Neural progenitor cell (in vitro differentiated cells): ENCODE results near the gene TNFSF12. TPM values are rescaled to one million over a fixed set of nuclear protein-coding genes. Genes with fewer than 3 reads are reported as not detected.
A peak's percentile ranks its signal among the peaks of the same experiment; 100 is the strongest.

Experiments used
- DNase-seq: peaks from one replicate; pipeline ENCODE4 v3.0.0-alpha.2; 2016; ENCODE audit warnings: low spot score
- H2AFZ ChIP-seq: fragments of 200-600 bp; sonication (generic); replicated peaks from 2 replicates; pipeline ENCODE4 v1.6.1; 2016; ENCODE audit warnings: antibody characterized with exemption
- H3F3A ChIP-seq: fragments of 200-600 bp; sonication (generic); 2 replicates; pipeline ENCODE4 v1.6.1; 2016; ENCODE audit warnings: antibody characterized with exemption, low read depth
- H3K27ac ChIP-seq: fragments of 200-600 bp; sonication (generic); 2 replicates; pipeline ENCODE4 v1.5.1; 2016; ENCODE audit warnings: mild to moderate bottlenecking
- H3K27me3 ChIP-seq: fragments of 200-600 bp; sonication (generic); 2 replicates; pipeline ENCODE4 v1.6.1; 2016; ENCODE audit warnings: mild to moderate bottlenecking, moderate library complexity
- H3K36me3 ChIP-seq: fragments of 200-600 bp; sonication (generic); 2 replicates; pipeline ENCODE4 v1.5.1; 2016
- H3K4me1 ChIP-seq: fragments of 200-600 bp; sonication (generic); 2 replicates; pipeline ENCODE4 v1.6.1; 2016; ENCODE audit warnings: mixed run types
- H3K4me2 ChIP-seq: fragments of 200-600 bp; sonication (generic); 2 replicates; pipeline ENCODE4 v1.6.1; 2016
- H3K4me3 ChIP-seq: fragments of 200-600 bp; sonication (generic); 2 replicates; pipeline ENCODE4 v1.5.1; 2016
- H3K79me2 ChIP-seq: fragments of 200-600 bp; sonication (generic); 2 replicates; pipeline ENCODE4 v1.6.1; 2016; ENCODE audit warnings: low read depth
- H3K9ac ChIP-seq: fragments of 200-600 bp; sonication (generic); 2 replicates; pipeline ENCODE4 v1.6.1; 2016
- H3K9me3 ChIP-seq: fragments of 200-600 bp; sonication (generic); 2 replicates; pipeline ENCODE4 v1.5.1; 2016; ENCODE audit warnings: low read depth
- H4K20me1 ChIP-seq: fragments of 200-600 bp; sonication (generic); 2 replicates; pipeline ENCODE4 v1.6.1; 2016; ENCODE audit warnings: low read depth
- H3K27ac Mint-ChIP-seq: 3 replicates; pipeline ENCODE4 v1.8.0; 2021; ENCODE audit warnings: mixed read lengths
- H3K27me3 Mint-ChIP-seq: 2 replicates; pipeline ENCODE4 v1.8.0; 2022; ENCODE audit warnings: low read depth, mild to moderate bottlenecking, inconsistent platforms, moderate library complexity, mixed read lengths; ENCODE audit not compliant: insufficient read depth
- H3K36me3 Mint-ChIP-seq: 3 replicates; pipeline ENCODE4 v1.8.0; 2021; ENCODE audit warnings: mixed read lengths
- H3K4me1 Mint-ChIP-seq: 3 replicates; pipeline ENCODE4 v1.8.0; 2021; ENCODE audit warnings: mixed read lengths
- H3K4me3 Mint-ChIP-seq: 3 replicates; pipeline ENCODE4 v1.8.0; 2021; ENCODE audit warnings: mild to moderate bottlenecking, moderate library complexity, mixed read lengths
- H3K9me3 Mint-ChIP-seq: 3 replicates; pipeline ENCODE4 v1.8.0; 2020; ENCODE audit warnings: mixed read lengths
- CTCF ChIP-seq: fragments of 200-600 bp; sonication (generic); IDR thresholded peaks from 2 replicates; pipeline ENCODE4 v1.5.1; 2017; ENCODE audit warnings: antibody characterized with exemption, mild to moderate bottlenecking
- EZH2 ChIP-seq: fragments of 200-600 bp; sonication (generic); IDR thresholded peaks from 2 replicates; pipeline ENCODE4 v1.6.1; 2017; ENCODE audit warnings: antibody characterized with exemption, mild to moderate bottlenecking, moderate library complexity
- EZH2phosphoT487 ChIP-seq: fragments of 200-600 bp; sonication (generic); IDR thresholded peaks from 2 replicates; pipeline ENCODE4 v1.6.1; 2017; ENCODE audit warnings: antibody characterized with exemption
- total RNA-seq: library from RNA; depleted of rRNA; stranded (reverse); fragments of >200 nt; gene quantifications from 2 replicates; pipeline ENCODE4 v1.2.3, GENCODE V29; 2015; ENCODE audit warnings: low replicate concordance

The TNFSF12 gene
- total RNA-seq, 1 donor from 2014 or later = 0.75 TPM

DNA sequence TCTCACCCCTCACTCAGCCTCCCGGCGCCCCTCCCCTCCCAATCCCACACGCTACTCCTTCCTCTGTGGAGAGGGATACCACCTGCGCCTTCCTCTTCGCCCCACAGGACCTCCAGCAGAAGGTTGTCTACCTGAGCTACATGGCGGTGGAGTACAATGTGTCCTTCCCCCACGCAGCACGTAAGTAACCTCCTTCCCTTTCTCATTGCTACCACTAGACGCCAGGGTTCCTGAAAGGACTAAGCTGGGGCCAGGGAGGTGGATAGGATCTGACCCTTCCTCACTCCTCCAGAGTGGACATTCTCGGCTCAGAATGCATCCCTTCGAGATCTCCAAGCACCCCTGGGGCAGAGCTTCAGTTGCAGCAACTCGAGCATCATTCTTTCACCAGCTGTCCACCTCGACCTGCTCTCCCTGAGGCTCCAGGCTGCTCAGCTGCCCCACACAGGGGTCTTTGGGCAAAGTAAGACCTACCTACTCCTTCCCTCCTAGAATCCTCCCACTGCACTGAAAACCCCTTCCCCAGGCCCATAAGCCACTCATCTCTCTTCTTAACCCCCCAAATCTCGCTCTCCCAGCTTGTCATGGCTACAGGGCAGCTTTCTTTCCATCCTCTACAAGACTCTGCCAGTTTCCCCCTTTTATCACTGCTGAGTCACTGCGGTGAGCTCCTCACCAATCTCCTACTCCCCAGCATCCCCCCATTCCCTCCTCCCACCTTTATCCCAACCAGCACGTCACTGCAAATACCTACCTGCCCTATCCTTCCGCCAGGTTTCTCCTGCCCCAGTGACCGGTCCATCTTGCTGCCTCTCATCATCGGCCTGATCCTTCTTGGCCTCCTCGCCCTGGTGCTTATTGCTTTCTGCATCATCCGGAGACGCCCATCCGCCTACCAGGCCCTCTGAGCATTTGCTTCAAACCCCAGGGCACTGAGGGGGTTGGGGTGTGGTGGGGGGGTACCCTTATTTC lies 32.0 kb downstream of the TNFSF12 start:
- Mint-ChIP-seq H3K4me3 (peak overlapping the region; percentile 28), H3K4me1 (peaks cover 45% of the 10 kb centered on the region), H3K27me3 (peaks cover 13% of the 10 kb centered on the region), H3K9me3 (no peaks in the 10 kb centered on the region), H3K27ac (peak overlapping the region; percentile 87), H3K36me3 (peaks cover 29% of the 10 kb centered on the region)
- no peak for DNase-seq
- Histone ChIP-seq H3K9me3 (no peaks in the 10 kb centered on the region), H3K4me3 (no peak overlapping the region), H3K79me2 (peaks cover 44% of the 10 kb centered on the region), H4K20me1 (peaks cover 34% of the 10 kb centered on the region), H3K27me3 (no peaks in the 10 kb centered on the region), H3K36me3 (peaks cover 6% of the 10 kb centered on the region), H3K27ac (no peak overlapping the region), H3K4me2 (no peak overlapping the region), H3K9ac (no peak overlapping the region), H2AFZ (no peak overlapping the region), H3F3A (peaks cover 73% of the 10 kb centered on the region), H3K4me1 (peaks cover 15% of the 10 kb centered on the region)
- TF ChIP-seq CTCF (no peak), EZH2phosphoT487 (no peak)

DNA sequence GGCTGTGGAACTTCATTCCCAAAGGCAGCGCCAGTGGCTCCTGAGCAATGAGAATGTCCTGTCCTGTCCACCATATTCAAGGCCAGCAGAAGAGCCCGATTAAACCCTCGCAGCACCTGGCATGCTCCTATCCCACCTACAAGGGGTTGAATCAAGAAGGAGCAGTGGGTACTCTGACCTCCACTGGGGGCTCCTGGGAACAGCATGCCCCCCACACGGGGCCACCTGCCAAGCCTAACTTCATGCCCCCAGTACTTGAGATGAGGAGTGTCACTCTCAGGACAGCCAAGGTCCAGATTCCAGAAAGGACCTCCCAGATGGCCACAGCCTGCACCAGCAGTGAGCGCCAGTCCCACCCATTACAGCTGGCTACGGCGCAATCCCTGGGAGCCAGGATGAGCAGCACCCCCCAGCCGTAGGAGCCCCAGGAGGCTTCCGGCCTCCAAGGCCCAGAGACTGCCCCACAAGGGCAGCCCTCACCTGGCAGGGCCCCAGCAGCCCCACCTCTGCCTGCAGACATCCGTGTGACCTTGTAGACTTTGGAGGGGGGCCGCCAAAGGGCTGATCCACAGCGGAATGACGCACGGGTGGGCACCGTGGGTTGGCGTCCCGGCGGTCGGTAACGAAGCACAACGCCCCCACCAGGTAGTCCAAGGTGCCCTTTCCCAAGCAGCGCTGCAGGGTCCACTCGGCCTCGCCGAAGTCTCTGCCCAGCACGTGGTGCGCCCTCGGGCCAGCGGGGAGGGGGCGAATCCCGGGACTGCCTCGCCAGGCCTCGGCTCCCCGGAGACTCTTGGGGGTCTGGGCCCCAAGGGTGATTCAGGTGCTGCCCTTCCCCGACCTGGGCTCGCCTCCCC lies 33.8 kb downstream of the TNFSF12 start:
- Mint-ChIP-seq H3K27ac (peak overlapping the region; percentile 93), H3K9me3 (no peaks in the 10 kb centered on the region), H3K4me3 (peak overlapping the region; percentile 100), H3K36me3 (peaks cover 21% of the 10 kb centered on the region), H3K4me1 (peaks cover 41% of the 10 kb centered on the region), H3K27me3 (peaks cover 13% of the 10 kb centered on the region)
- peaks cover 15% of the 10 kb centered on the region for H3K4me1 ChIP-seq
- H3K9me3 ChIP-seq = no peaks in the 10 kb centered on the region
- no peak overlapping the region for H3K4me3 ChIP-seq
- peak overlapping the region; percentile 19 for H3K4me2 ChIP-seq
- no peak overlapping the region for H3K9ac ChIP-seq
- H3K27me3 ChIP-seq = no peaks in the 10 kb centered on the region
- DNase-seq = no peak
- H3K79me2 ChIP-seq = peaks cover 33% of the 10 kb centered on the region
- H3K27ac ChIP-seq = peak overlapping the region; percentile 93
- H3K36me3 ChIP-seq = no peaks in the 10 kb centered on the region
- no peak overlapping the region for H2AFZ ChIP-seq
- peaks cover 57% of the 10 kb centered on the region for H3F3A ChIP-seq
- no peak for TF ChIP-seq CTCF
- TF ChIP-seq EZH2phosphoT487 = no peak
- no peak for TF ChIP-seq EZH2
- peaks cover 17% of the 10 kb centered on the region for H4K20me1 ChIP-seq

DNA sequence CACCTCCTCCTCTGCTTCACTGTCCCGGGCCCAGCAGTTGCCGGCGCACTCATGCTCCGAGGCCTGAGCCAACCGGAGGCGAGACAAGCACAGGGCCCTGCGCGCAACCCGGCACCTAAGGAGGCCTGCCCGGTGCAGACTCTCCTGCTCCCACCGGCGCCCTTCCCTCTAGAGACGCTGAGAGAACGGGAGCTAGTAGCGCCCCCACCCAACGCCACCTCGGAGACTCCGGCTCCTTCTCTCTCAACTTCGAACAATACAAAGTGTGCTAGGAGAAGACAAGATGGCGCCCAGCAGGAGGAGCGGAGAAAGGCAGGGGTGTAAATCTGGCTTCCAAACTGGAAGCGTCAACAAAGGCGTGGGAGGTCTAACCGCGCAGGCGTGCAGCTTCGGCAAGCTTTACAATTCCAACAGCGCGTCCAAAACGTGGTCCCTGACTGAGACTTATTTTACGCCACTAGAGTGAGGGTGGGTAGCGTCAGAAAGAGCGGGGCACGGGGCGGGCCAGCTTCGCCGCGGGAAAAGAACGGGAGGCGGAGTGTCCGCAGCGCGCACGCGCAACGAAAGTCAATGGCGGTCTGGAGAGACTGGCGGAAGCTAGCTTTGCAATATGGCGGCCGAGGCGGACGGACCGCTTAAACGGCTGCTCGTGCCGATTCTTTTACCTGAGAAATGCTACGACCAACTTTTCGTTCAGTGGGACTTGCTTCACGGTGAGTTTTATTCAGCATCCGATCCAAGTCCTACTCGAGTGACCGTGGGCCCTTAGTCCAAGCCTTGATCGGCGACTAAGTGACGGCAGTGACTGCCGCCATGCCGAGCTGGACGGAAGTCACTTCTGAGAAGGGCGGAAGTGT lies 34.6 kb downstream of the TNFSF12 start, which contains the start of gene MPDU1:
Gene MPDU1 (plus strand): TSS at position 600 of the 857 bp plus-strand sequence. CDS start 11 bp downstream, at position 611.
- H3K9me3 ChIP-seq = no peaks in the 10 kb centered on the region
- peaks cover 16% of the 10 kb centered on the region for H3K36me3 Mint-ChIP-seq
- H3K27me3 Mint-ChIP-seq = peaks cover 15% of the 10 kb centered on the region
- H3K36me3 ChIP-seq = no peaks in the 10 kb centered on the region
- H3K4me1 Mint-ChIP-seq = peaks cover 38% of the 10 kb centered on the region
- peak within 1 kb of the TSS; percentile 91 for H2AFZ ChIP-seq
- DNase-seq = peak; percentile 98
- no peak for TF ChIP-seq CTCF
- no peak for TF ChIP-seq EZH2phosphoT487
- peak within 1 kb of the TSS; percentile 93 for H3K27ac ChIP-seq
- peaks cover 51% of the 10 kb centered on the region for H3F3A ChIP-seq
- H3K27ac Mint-ChIP-seq = peak within 1 kb of the TSS; percentile 100
- H3K27me3 ChIP-seq = no peaks in the 10 kb centered on the region
- H3K9ac ChIP-seq = peak within 1 kb of the TSS; percentile 92
- H3K4me2 ChIP-seq = peak within 1 kb of the TSS; percentile 86
- H3K9me3 Mint-ChIP-seq = no peaks in the 10 kb centered on the region
- peaks cover 8% of the 10 kb centered on the region for H4K20me1 ChIP-seq
- peaks cover 15% of the 10 kb centered on the region for H3K4me1 ChIP-seq
- peaks cover 34% of the 10 kb centered on the region for H3K79me2 ChIP-seq
- H3K4me3 Mint-ChIP-seq = peak within 1 kb of the TSS; percentile 100
- H3K4me3 ChIP-seq = peak within 1 kb of the TSS; percentile 57
